ENCODE measurements around the gene WDR46. TPM values are rescaled to one million over a fixed set of nuclear protein-coding genes. Genes with fewer than 3 reads are reported as not detected.

WDR46 gene
- total and polyA plus RNA-seq, 2 of the 13 experiments (the other 11 are each of a cell fraction or from before 2014, with no cell fraction given), result 47.4 to 105 TPM

DNA sequence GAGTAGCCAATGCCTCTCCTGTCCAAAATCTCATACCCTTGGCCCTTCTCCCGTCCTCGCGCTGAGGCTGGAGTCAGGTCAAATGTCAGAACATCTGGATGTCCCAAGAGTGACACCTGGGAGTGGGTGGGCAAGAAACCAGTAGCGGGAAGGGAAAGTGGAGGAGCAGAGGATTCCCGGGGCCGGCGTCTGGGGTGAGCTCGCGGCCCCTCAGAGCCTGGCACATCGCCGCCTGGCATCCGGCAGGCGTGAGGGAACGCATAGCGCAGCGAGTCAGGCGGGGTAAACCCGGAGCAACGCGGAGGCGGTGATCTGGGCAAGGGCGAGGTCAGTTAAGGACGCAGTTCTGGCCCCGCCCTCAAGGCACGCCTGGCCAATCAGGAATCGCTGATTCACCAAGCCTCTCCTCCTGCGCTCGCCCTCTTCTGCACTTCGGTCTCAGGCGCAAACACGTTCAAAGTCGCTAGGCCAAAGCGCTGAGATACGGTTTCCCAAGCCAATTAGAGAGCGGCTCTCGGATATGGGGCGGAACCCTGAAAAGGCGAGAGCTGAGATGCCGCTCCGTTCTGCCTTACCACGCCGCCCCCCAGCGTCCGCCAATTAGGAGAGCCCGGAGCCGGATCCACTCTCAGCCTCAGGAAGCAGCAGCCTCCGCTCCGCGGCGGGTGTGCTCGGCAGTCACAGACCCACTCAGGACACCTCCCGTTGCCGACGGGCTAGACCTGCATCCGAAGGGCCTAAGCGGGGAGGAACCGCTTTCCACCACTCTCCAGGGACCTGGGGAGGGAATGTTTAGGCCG lies 39.9 kb downstream of the WDR46 start (continued):
- TF ChIP-seq, protein P1, sequence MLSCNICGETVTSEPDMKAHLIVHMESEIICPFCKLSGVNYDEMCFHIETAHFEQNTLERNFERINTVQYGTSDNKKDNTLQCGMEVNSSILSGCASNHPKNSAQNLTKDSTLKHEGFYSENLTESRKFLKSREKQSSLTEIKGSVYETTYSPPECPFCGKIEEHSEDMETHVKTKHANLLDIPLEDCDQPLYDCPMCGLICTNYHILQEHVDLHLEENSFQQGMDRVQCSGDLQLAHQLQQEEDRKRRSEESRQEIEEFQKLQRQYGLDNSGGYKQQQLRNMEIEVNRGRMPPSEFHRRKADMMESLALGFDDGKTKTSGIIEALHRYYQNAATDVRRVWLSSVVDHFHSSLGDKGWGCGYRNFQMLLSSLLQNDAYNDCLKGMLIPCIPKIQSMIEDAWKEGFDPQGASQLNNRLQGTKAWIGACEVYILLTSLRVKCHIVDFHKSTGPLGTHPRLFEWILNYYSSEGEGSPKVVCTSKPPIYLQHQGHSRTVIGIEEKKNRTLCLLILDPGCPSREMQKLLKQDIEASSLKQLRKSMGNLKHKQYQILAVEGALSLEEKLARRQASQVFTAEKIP (CRISPR knock-in tag; IDR thresholded peaks at IDR 0.05; ENCODE audit: borderline replicate concordance), result no peak
- peak; percentile 31; the same call in 1 of the 2 replicates for TF ChIP-seq HMG20B (CRISPR knock-in tag; conservative IDR thresholded peaks at IDR 0.05)
- no peak for TF ChIP-seq ZNF282 (IDR thresholded peaks at IDR 0.05; ENCODE audit: partially characterized antibody)
- no peak for TF ChIP-seq ATM (IDR thresholded peaks at IDR 0.05; ENCODE audit: borderline replicate concordance)
- peak; percentile 77; the same call in 1 of the 2 replicates for TF ChIP-seq ZNF724P (CRISPR knock-in tag; IDR thresholded peaks at IDR 0.05; ENCODE audit: borderline replicate concordance)
- no peak; the same call in 1 of the 2 replicates for TF ChIP-seq GFI1 (CRISPR knock-in tag; IDR thresholded peaks at IDR 0.05; ENCODE audit: borderline replicate concordance)
- TF ChIP-seq HDAC1 (CRISPR knock-in tag; IDR thresholded peaks at IDR 0.05), result peak; percentile 70
- TF ChIP-seq ZNF44 (CRISPR knock-in tag; IDR thresholded peaks at IDR 0.05), result no peak
- TF ChIP-seq CREB3 (CRISPR knock-in tag; IDR thresholded peaks at IDR 0.05), result no peak
- TF ChIP-seq, protein P2, sequence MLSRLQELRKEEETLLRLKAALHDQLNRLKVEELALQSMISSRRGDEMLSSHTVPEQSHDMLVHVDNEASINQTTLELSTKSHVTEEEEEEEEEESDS (CRISPR knock-in tag; IDR thresholded peaks at IDR 0.05; ENCODE audit: borderline replicate concordance), result no peak
- peak; percentile 79; the same call in 1 of the 2 replicates for TF ChIP-seq XBP1 (CRISPR knock-in tag; IDR thresholded peaks at IDR 0.05)
- TF ChIP-seq KDM5B (CRISPR knock-in tag; IDR thresholded peaks at IDR 0.05; ENCODE audit: borderline replicate concordance), result no peak; the same call in 1 of the 2 replicates
- TF ChIP-seq, protein P3, sequence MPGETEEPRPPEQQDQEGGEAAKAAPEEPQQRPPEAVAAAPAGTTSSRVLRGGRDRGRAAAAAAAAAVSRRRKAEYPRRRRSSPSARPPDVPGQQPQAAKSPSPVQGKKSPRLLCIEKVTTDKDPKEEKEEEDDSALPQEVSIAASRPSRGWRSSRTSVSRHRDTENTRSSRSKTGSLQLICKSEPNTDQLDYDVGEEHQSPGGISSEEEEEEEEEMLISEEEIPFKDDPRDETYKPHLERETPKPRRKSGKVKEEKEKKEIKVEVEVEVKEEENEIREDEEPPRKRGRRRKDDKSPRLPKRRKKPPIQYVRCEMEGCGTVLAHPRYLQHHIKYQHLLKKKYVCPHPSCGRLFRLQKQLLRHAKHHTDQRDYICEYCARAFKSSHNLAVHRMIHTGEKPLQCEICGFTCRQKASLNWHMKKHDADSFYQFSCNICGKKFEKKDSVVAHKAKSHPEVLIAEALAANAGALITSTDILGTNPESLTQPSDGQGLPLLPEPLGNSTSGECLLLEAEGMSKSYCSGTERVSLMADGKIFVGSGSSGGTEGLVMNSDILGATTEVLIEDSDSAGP (CRISPR knock-in tag; IDR thresholded peaks at IDR 0.05; ENCODE audit: borderline replicate concordance), result peak; percentile 74
- TF ChIP-seq GLI4 (CRISPR knock-in tag; IDR thresholded peaks at IDR 0.05; ENCODE audit: borderline replicate concordance), result no peak
- peak; percentile 70 for TF ChIP-seq SRY (CRISPR knock-in tag; IDR thresholded peaks at IDR 0.05)
- TF ChIP-seq SKI (IDR thresholded peaks at IDR 0.05; ENCODE audit: partially characterized antibody), result peak; percentile 63
- TF ChIP-seq MBD4 (IDR thresholded peaks at IDR 0.05; ENCODE audit: borderline replicate concordance, low read length), result no peak
- no peak; the same call in none of the 2 replicates for TF ChIP-seq PAF1 (CRISPR knock-in tag; IDR thresholded peaks at IDR 0.05)
- peak; percentile 72; the same call in 1 of the 2 replicates for TF ChIP-seq MIER3 (CRISPR knock-in tag; IDR thresholded peaks at IDR 0.05; ENCODE audit: borderline replicate concordance)
- TF ChIP-seq ZNF292 (CRISPR knock-in tag; IDR thresholded peaks at IDR 0.05; ENCODE audit: borderline replicate concordance, low read depth), result no peak
- peak; percentile 69; the same call in 1 of the 2 replicates for TF ChIP-seq ZNF329 (CRISPR knock-in tag; IDR thresholded peaks at IDR 0.05; ENCODE audit: low read depth)
- TF ChIP-seq FOXK2 (IDR thresholded peaks at IDR 0.05), result no peak
- peak; percentile 79 for TF ChIP-seq ERF (CRISPR knock-in tag; IDR thresholded peaks at IDR 0.05)
- peak; percentile 68 for TF ChIP-seq MED1 (CRISPR knock-in tag; IDR thresholded peaks at IDR 0.05)
